ENCODE results near the gene MRTFB. TPM values are rescaled to one million over a fixed set of nuclear protein-coding genes. Genes with fewer than 3 reads are reported as not detected.

MRTFB gene
- total and polyA plus RNA-seq, 2 of the 13 experiments (the other 11 are each of a cell fraction or from before 2014, with no cell fraction given), result 11.4 to 14.0 TPM

DNA sequence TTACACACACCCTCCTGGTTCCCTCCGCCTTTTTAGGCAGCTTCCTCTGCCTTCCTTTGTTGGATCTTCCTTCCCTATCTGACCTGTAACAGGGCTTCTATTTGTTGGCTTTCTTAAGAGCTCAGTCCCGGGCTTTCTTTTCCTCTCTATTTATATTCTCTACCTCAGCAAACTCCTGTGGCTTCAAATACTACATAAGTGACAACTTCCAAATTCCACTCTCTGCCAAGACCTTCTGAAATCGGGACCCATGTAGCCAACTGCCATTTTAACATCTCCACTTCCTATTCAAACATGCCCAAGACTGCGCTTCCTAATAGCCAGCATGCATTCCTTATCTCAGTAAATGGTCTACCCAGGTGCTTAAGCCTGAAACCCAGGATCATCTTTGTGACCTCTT is 128.1 kb downstream of the MRTFB start:
- Histone ChIP-seq H3K27ac (ENCODE audit: extremely low read length, insufficient read depth, low read length) (no peak overlapping the region), H3K4me2 (ENCODE audit: low read depth, low read length) (no peak overlapping the region), H3K27me3 (ENCODE audit: control insufficient read depth in 1 of 2, insufficient read depth in 2 of 2, low read length in 2 of 2) (no peaks in the 10 kb centered on the region), H3K9ac (ENCODE audit: insufficient read depth, low read depth, low read length) (no peak overlapping the region), H3K4me1 (ENCODE audit: insufficient read depth, low read length) (peaks cover 30% of the 10 kb centered on the region), H3K9me3 (ENCODE audit: low read length) (no peaks in the 10 kb centered on the region), H3K79me2 (ENCODE audit: insufficient read depth, low read length) (no peaks in the 10 kb centered on the region), H4K20me1 (ENCODE audit: insufficient read depth, low read length) (no peaks in the 10 kb centered on the region), H3K36me3 (replicated peaks in 1 of 2; ENCODE audit: control insufficient read depth in 1 of 2, insufficient read depth in 2 of 2, low read length in 2 of 2) (peaks cover 0 to 1% of the 10 kb centered on the region in 2 experiments; a peak in 1 of 5 replicates), H3K4me3 (replicated peaks in 1 of 3; ENCODE audit: insufficient read depth in 1 of 3, low read depth in 2 of 3, low read length in 3 of 3) (no peak overlapping the region), H2AFZ (ENCODE audit: low read length) (no peak overlapping the region)
- intact Hi-C loops (cut with micrococcal nuclease; ENCODE audit: unreplicated experiment) (no loop called here), in situ Hi-C loops (cut with HindIII; ENCODE audit: extremely low pct_ligation_motif_present, low pct_unique_long_range_greater_than_20kb) (loop anchor here (10.0 kb wide), 1 partner anchor 264 kb away; no protein-coding TSS in a partner anchor)
- ATAC-seq (no peak), DNase-seq (ENCODE audit: low spot score) (no peak), FAIRE-seq (no peak)
- CTCF ChIA-PET (ENCODE audit: low intra/inter-chr PET ratio, low total read pairs), result no interaction called here
- WGBS (ENCODE audit: low lambda C conversion rate), result 88% methylated on average over 4 of the region's 4 CpGs
- TF ChIP-seq SAFB2 (CRISPR knock-in tag; IDR thresholded peaks at IDR 0.05; ENCODE audit: borderline replicate concordance, low read depth) (no peak), ZNF180 (CRISPR knock-in tag; IDR thresholded peaks at IDR 0.05; ENCODE audit: borderline replicate concordance, low read depth) (no peak), U2AF2 (IDR thresholded peaks at IDR 0.05; ENCODE audit: low read depth, low read length) (no peak)
- TF ChIP-seq, protein P1, sequence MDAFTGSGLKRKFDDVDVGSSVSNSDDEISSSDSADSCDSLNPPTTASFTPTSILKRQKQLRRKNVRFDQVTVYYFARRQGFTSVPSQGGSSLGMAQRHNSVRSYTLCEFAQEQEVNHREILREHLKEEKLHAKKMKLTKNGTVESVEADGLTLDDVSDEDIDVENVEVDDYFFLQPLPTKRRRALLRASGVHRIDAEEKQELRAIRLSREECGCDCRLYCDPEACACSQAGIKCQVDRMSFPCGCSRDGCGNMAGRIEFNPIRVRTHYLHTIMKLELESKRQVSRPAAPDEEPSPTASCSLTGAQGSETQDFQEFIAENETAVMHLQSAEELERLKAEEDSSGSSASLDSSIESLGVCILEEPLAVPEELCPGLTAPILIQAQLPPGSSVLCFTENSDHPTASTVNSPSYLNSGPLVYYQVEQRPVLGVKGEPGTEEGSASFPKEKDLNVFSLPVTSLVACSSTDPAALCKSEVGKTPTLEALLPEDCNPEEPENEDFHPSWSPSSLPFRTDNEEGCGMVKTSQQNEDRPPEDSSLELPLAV (CRISPR knock-in tag; conservative IDR thresholded peaks at IDR 0.05; ENCODE audit: low read depth), result no peak
- TF ChIP-seq, protein P2, sequence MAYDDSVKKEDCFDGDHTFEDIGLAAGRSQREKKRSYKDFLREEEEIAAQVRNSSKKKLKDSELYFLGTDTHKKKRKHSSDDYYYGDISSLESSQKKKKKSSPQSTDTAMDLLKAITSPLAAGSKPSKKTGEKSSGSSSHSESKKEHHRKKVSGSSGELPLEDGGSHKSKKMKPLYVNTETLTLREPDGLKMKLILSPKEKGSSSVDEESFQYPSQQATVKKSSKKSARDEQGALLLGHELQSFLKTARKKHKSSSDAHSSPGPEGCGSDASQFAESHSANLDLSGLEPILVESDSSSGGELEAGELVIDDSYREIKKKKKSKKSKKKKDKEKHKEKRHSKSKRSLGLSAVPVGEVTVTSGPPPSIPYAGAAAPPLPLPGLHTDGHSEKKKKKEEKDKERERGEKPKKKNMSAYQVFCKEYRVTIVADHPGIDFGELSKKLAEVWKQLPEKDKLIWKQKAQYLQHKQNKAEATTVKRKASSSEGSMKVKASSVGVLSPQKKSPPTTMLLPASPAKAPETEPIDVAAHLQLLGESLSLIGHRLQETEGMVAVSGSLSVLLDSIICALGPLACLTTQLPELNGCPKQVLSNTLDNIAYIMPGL (CRISPR knock-in tag; IDR thresholded peaks at IDR 0.05; ENCODE audit: borderline replicate concordance in 1 of 2, low read depth in 1 of 2), result no peak
- TF ChIP-seq, protein P3, sequence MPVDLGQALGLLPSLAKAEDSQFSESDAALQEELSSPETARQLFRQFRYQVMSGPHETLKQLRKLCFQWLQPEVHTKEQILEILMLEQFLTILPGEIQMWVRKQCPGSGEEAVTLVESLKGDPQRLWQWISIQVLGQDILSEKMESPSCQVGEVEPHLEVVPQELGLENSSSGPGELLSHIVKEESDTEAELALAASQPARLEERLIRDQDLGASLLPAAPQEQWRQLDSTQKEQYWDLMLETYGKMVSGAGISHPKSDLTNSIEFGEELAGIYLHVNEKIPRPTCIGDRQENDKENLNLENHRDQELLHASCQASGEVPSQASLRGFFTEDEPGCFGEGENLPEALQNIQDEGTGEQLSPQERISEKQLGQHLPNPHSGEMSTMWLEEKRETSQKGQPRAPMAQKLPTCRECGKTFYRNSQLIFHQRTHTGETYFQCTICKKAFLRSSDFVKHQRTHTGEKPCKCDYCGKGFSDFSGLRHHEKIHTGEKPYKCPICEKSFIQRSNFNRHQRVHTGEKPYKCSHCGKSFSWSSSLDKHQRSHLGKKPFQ (CRISPR knock-in tag; IDR thresholded peaks at IDR 0.05; ENCODE audit: insufficient replicate concordance), result no peak
- TF ChIP-seq, protein P4, sequence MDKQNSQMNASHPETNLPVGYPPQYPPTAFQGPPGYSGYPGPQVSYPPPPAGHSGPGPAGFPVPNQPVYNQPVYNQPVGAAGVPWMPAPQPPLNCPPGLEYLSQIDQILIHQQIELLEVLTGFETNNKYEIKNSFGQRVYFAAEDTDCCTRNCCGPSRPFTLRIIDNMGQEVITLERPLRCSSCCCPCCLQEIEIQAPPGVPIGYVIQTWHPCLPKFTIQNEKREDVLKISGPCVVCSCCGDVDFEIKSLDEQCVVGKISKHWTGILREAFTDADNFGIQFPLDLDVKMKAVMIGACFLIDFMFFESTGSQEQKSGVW (CRISPR knock-in tag; IDR thresholded peaks at IDR 0.05; ENCODE audit: borderline replicate concordance), result no peak
- no TSS peak for BruUV-seq (replicated peaks)
- POLR2A ChIA-PET, result no interaction called here

Data from HepG2 (cell line).